Fibroblast of lung (primary cell): ENCODE results near the gene DPM3.

Source experiments
- CTCF ChIP-seq, 2 donors: IDR thresholded peaks in 1 of 2; conservative IDR thresholded peaks in 1 of 2; 1 replicate in 1 of 2; 2 replicates in 1 of 2; pipeline ENCODE4 v1.5.1; 2011 to 2012; ENCODE audit warnings: low read length in 2 of 2, control low read depth in 1 of 2, inconsistent platforms in 1 of 2, low read depth in 1 of 2, mild to moderate bottlenecking in 1 of 2
- EZH2 ChIP-seq: IDR thresholded peaks from 2 replicates; pipeline ENCODE4 v1.5.1; 2012; ENCODE audit warnings: low read length, control low read depth, mild to moderate bottlenecking; ENCODE audit errors: missing control alignments

GRCh38 chr1:155174324-155175280, 34.3 kb upstream of the DPM3 start:
- TF ChIP-seq EZH2 (no peak), CTCF (conservative IDR thresholded peaks at IDR 0.05 in 1 of 2, IDR thresholded peaks at IDR 0.05 in 1 of 2; ENCODE audit: low read depth in 1 of 2, low read length in 2 of 2) (no peak)
